ENCODE data around the gene CARD14.

The CARD14 gene

DNA sequence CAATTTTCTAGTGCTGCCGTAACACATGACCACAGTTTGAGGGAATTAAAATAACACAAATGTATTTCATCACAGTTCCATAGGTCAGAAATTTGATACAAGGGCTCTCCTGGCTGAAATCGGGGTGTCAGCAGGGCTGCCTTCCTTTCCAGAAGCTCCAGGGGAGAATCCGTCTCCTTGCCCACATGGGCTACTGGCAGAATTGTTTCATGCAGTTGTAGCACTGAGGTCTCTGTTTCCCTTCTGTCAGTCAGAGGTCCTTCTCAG is 43.4 kb upstream of the CARD14 start:
- no peak overlapping the region for H3K4me3 ChIP-seq (ENCODE audit: low read length)
- TF ChIP-seq, protein P1, sequence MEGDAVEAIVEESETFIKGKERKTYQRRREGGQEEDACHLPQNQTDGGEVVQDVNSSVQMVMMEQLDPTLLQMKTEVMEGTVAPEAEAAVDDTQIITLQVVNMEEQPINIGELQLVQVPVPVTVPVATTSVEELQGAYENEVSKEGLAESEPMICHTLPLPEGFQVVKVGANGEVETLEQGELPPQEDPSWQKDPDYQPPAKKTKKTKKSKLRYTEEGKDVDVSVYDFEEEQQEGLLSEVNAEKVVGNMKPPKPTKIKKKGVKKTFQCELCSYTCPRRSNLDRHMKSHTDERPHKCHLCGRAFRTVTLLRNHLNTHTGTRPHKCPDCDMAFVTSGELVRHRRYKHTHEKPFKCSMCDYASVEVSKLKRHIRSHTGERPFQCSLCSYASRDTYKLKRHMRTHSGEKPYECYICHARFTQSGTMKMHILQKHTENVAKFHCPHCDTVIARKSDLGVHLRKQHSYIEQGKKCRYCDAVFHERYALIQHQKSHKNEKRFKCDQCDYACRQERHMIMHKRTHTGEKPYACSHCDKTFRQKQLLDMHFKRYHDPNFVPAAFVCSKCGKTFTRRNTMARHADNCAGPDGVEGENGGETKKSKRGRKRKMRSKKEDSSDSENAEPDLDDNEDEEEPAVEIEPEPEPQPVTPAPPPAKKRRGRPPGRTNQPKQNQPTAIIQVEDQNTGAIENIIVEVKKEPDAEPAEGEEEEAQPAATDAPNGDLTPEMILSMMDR (IDR thresholded peaks at IDR 0.05; ENCODE audit: insufficient read depth, low read depth, low read length, missing control alignments), result no peak
- DNase-seq (ENCODE audit: low read depth), result no peak

DNA sequence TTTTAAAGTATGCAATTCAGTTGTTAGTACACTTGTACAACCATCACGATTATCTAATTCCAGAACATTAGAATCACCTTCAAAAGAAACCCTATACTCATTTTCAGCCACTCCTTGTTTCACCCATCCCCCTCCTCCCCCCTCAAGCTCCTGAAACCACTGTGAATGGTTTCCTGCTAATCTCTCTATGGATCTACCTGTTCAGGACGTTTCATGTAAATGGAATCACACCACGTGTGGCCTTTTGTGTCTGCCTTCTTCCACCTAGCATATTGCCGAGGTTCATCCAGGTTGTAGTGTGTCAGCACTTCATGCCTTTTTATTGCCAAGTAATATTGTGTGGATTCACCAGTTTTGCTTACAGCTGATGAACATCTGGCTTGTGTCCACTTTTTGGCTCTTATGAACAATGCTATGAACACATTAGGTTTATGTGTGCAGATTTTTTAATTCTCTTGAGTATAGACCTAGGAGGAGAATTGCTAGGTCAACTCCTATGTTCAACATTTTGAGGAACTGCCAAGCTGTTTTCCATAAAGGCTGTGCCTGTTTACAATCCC is 40.7 kb upstream of the CARD14 start:
- TF ChIP-seq, protein P1 (IDR thresholded peaks at IDR 0.05; ENCODE audit: insufficient read depth, low read depth, low read length, missing control alignments), result no peak
- H3K4me3 ChIP-seq (ENCODE audit: low read length), result no peak overlapping the region
- DNase-seq (ENCODE audit: low read depth), result no peak

DNA sequence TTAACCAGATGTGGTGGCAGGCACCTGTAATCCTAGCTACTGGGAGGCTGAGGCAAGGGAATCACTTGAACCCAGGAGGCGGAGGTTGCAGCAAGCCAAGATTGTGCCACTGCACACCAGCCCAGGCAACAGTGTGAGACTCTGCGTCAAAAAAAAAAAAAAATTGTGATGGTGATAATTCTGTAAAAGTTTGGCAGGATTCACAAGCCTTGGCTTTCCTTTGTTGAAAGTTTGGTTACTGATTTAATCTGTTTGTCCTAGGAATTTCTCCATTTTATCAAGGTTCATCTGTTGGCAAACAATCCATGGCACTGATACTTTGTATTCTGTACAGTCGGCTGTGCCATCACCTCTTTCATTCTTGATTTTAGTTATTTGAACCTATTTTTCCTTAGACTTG is 38.8 kb upstream of the CARD14 start:
- DNase-seq (ENCODE audit: low read depth), result no peak
- TF ChIP-seq, protein P1 (IDR thresholded peaks at IDR 0.05; ENCODE audit: insufficient read depth, low read depth, low read length, missing control alignments), result no peak
- no peak overlapping the region for H3K4me3 ChIP-seq (ENCODE audit: low read length)

DNA sequence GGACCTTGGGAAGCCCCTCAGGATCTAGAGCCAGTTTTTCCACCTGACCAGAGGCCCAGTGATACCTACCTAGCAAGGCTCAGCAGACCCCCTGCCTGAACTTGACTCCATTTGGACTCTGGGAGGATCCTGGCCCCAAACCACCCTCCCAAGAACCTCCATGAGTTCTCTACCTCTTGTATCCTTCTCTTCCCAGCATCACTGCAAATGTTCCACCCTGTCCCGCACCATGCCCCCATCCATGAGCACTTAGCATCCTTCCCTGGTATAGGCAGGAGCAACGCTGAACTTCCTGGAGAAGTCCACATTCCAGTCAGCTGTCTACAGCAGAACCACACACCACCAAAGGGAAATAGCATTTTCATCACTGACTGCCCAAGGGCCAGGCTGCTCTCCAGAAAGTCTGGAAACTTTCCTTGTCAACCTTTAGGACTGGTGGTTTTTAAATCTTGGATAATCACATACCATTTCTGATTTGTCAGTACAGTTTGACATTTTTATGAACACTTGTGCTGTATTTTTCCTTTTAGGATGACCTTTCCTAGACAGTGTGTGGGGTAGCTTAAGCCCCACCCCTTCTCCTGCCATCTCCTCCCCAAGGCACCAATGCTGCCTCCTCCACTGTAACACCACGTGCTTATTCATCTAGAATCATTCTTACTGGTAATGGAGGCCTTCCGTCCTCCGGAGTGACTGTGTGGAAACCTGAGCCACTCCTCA is 36.8 kb upstream of the CARD14 start:
- DNase-seq (ENCODE audit: low read depth), result no peak
- H3K4me3 ChIP-seq (ENCODE audit: low read length), result no peak overlapping the region
- TF ChIP-seq, protein P1 (IDR thresholded peaks at IDR 0.05; ENCODE audit: insufficient read depth, low read depth, low read length, missing control alignments), result no peak

DNA sequence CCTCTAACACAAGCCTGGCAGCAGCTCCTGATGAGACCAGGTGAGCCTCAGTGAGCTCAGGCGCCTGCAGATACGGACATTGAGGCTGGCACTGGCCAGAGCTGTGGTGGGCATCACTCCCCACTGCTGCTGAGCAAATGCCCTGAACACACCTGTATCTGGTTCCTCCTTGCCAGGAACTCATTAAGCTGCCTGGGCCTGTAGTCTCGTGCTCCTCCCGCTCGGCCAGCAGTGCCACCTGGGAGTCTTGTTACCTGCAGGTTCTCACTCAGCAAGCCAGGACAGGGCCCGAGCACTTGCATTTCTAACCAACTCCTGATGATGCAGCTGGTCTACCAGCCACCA is 36.2 kb upstream of the CARD14 start:
- TF ChIP-seq, protein P1 (IDR thresholded peaks at IDR 0.05; ENCODE audit: insufficient read depth, low read depth, low read length, missing control alignments), result no peak
- no peak overlapping the region for H3K4me3 ChIP-seq (ENCODE audit: low read length)
- DNase-seq (ENCODE audit: low read depth), result peak; percentile 26

DNA sequence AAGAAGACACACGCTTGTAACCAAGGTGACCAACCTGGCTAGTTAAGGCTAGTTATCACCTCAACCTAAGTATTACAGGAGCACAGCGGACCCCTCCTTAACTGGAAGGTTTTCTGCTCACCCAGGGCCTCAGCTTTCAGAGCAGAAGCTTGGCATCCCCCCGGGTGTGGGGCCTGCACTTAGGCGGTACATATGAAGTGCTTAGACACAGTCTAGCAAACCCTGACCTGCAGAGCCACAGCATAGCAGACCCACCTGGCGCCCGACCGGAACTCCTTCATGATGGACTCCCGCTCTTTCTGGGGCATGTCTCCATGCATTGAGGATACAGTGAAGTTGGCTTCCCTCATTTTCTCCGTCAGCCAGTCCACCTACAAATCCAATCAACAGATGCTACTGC is 32.7 kb upstream of the CARD14 start:
- no peak overlapping the region for H3K4me3 ChIP-seq (ENCODE audit: low read length)
- TF ChIP-seq, protein P1 (IDR thresholded peaks at IDR 0.05; ENCODE audit: insufficient read depth, low read depth, low read length, missing control alignments), result no peak
- DNase-seq (ENCODE audit: low read depth), result no peak

DNA sequence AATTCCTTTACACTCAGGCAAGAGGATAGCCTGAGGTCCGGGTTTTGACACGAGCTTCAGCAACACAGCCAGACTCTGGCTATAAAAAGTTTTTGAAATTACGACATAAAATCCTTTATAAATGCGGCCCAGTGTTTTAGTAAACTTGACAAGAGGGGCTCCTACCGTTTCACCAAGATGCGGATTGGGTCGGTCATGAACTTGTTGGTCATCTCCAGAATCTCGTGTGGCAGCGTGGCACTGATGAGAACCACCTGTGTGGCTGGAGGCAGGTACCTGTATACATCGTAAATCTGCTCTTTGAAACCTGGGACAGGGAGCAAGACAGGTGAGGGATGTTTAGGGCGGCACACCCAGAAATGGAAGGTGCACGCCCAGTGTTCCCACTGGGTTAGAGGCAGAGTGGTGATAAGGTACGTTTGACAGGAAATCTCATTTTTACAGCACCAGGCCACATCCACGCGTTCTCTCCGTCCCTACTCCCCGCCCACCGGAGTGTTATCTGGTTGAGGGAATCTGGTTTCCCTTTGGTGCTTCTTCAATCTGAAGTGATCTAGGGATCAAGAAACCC is 30.9 kb upstream of the CARD14 start:
- H3K4me3 ChIP-seq (ENCODE audit: low read length), result no peak overlapping the region
- DNase-seq (ENCODE audit: low read depth), result no peak
- TF ChIP-seq, protein P1 (IDR thresholded peaks at IDR 0.05; ENCODE audit: insufficient read depth, low read depth, low read length, missing control alignments), result no peak
